ENCODE measurements around the gene MAPKAP1. TPM values are rescaled to one million over a fixed set of nuclear protein-coding genes. Genes with fewer than 3 reads are reported as not detected.

Gene MAPKAP1
- total RNA-seq, 1 donor from 2014 or later, result 70.7 TPM

DNA sequence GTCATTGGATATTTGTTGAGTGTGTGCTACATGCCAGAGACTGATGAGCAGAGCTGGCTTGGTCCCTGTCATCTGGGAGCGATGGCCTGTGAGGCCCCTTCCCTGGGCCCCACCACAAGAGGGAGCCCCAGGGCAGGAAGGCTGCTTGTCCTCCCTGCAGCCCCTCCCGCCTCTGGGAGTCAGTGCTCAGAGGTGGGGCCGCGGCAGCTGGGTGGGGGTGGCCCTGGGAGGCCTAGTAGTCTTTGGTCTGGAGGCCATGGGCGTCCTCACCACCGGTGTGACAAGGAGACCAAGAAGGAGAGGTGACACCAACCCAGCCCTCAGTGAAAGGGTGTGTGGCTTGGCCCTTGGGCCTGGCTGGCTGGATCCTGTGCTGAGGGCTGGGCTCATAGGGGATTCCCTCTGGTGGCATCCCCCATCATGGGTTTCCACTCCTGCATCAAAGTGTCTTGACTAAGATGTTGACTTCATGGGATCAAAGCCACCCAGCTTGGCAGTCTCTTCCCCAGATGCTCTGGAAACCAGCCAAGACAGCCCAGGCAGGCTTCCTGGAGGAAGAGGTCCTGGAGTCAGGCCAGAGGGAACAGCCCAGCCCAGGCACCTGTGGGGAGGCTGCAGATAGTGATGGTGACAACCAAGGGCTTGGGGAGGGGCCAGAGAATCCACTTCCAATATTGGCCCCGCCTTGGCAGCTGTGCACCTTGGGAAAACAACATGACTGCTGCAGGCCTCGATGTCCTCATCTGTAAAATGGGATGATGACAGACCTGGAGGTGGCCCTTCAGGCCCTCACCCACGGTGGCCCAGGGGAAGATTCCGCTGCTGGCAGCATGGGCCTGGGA, 278.7 kb downstream of the MAPKAP1 start:
- intact Hi-C loops (cut with DNase I), result no loop called here

DNA sequence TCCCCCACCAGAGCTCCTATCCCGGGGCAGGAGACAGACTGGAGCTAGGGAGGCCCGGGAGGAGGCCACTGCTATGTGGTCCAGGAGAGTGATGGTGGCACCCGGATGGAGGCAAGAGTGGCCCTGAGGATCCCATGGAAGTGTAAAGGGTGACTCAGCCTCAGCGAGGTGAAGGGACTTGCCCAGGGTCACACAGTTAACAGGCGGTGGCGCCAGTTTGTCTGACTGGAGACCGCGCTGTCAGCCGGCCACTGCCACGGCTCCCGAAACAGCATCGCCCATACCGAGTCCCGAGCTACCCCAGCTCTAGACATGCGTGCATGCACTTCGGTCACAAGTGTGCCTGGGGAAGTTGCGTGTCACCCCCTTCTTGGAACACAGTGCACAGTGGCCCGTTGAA, 279.5 kb downstream of the MAPKAP1 start:
- Histone ChIP-seq H3K4me3 (no peak overlapping the region), H3K36me3 (no peaks in the 10 kb centered on the region), H3K9me3 (no peaks in the 10 kb centered on the region), H3K27ac (no peak overlapping the region), H3K27me3 (no peaks in the 10 kb centered on the region), H3K4me1 (peaks cover 10% of the 10 kb centered on the region)
- TF ChIP-seq POLR2AphosphoS5 (IDR thresholded peaks at IDR 0.05; ENCODE audit: insufficient read depth in 1 of 2, low read depth in 1 of 2), result no peak
- no peak for TF ChIP-seq POLR2A (IDR thresholded peaks at IDR 0.05)
- intact Hi-C loops (cut with DNase I), result no loop called here
- DNase-seq (ENCODE audit: extremely low spot score in 2 of 2), result no peak

More for the DNA sequence above, 278.7 kb downstream of the MAPKAP1 start:
- Histone ChIP-seq H3K4me1 (peaks cover 10% of the 10 kb centered on the region), H3K27ac (no peak overlapping the region), H3K36me3 (no peaks in the 10 kb centered on the region), H3K27me3 (no peaks in the 10 kb centered on the region), H3K9me3 (no peaks in the 10 kb centered on the region), H3K4me3 (no peak overlapping the region)
- no peak for DNase-seq (ENCODE audit: extremely low spot score in 2 of 2)
- TF ChIP-seq POLR2AphosphoS5 (IDR thresholded peaks at IDR 0.05; ENCODE audit: insufficient read depth in 1 of 2, low read depth in 1 of 2) (no peak), POLR2A (IDR thresholded peaks at IDR 0.05) (no peak), CTCF (IDR thresholded peaks at IDR 0.05) (no peak)

GRCh38 chr9:125426926-125427325, 280.1 kb downstream of the MAPKAP1 start:
- intact Hi-C loops (cut with DNase I), result no loop called here
- Histone ChIP-seq H3K9me3 (no peaks in the 10 kb centered on the region), H3K4me1 (peaks cover 10% of the 10 kb centered on the region), H3K27me3 (no peaks in the 10 kb centered on the region), H3K27ac (no peak overlapping the region), H3K36me3 (no peaks in the 10 kb centered on the region), H3K4me3 (no peak overlapping the region)
- no peak for TF ChIP-seq CTCF (IDR thresholded peaks at IDR 0.05)
- TF ChIP-seq POLR2AphosphoS5 (IDR thresholded peaks at IDR 0.05; ENCODE audit: insufficient read depth in 1 of 2, low read depth in 1 of 2), result no peak
- TF ChIP-seq POLR2A (IDR thresholded peaks at IDR 0.05), result no peak
- no peak for DNase-seq (ENCODE audit: extremely low spot score in 2 of 2)

DNA sequence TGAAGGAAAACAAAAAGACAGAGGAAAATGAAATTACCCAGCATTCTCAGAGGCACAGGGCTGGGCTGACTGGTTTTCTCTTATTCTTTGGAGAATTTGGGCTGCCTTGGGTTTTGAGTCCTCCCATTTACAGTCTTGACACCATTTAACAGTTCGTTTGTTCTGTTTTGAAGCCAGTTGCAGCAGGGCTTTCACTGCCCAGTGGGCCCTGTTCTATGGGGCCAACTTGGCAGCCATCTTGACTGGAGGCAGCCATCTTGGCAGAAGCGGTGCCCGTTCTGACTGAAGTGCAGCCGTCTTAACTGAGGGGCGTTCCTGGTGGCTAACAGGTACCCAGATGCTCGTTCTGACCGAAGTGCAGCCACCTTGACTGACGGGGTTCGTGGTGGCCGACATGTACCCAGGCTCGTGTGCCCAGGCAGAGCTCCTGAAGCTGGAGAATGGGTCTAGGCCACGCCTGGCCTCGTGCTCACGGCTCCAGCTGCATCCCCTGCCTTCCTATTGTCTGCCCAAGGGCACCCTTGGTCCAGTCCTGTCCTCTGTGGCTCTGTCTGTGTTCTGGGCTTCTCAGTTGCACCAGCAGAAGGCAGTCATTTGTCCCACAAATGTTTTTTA, 281.0 kb downstream of the MAPKAP1 start:
- Histone ChIP-seq H3K27ac (peak overlapping the region; percentile 52), H3K36me3 (no peaks in the 10 kb centered on the region), H3K4me1 (peaks cover 10% of the 10 kb centered on the region), H3K9me3 (no peaks in the 10 kb centered on the region), H3K27me3 (no peaks in the 10 kb centered on the region), H3K4me3 (no peak overlapping the region)
- DNase-seq (ENCODE audit: extremely low spot score in 2 of 2), result no peak
- TF ChIP-seq POLR2AphosphoS5 (IDR thresholded peaks at IDR 0.05; ENCODE audit: insufficient read depth in 1 of 2, low read depth in 1 of 2) (no peak), CTCF (IDR thresholded peaks at IDR 0.05) (no peak), POLR2A (IDR thresholded peaks at IDR 0.05) (no peak)
- intact Hi-C loops (cut with DNase I), result no loop called here

DNA sequence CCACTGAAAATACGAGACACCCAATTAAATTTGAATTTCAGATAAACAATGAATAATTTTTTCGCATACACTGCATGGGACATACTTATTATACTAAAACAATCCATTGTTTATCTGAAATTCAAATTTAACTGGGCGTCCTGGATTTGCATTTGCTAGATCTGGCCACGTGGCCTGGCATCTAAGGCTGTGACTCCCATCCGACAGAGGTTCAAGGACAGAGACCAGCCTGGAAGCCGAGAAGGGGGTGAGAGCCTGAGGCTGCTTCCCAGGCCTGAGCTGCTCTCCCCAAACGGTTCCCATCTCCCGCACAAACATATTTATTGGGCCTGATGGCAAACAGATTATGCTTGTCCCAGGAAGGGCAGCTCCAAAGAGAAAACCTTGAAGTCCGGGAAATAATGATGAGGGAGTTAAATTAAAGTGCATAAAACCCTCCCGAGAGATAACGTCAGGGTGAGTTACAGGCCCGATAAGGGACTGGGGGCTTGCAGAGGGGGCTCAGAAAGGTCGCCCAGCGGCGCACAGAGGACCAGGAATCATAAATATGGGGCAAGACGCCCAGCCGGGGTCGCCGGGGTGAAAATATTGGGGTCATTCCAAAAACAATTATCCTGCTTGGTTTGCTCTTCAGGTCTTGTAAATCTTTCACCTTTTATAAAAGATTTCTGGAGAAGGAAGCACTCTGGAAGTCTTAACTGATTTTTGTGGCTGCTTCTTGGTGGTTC, 281.7 kb downstream of the MAPKAP1 start:
- Histone ChIP-seq H3K4me1 (peaks cover 10% of the 10 kb centered on the region), H3K36me3 (no peaks in the 10 kb centered on the region), H3K27me3 (no peaks in the 10 kb centered on the region), H3K4me3 (no peak overlapping the region), H3K9me3 (no peaks in the 10 kb centered on the region), H3K27ac (peak overlapping the region; percentile 52)
- no peak for DNase-seq (ENCODE audit: extremely low spot score in 2 of 2)
- intact Hi-C loops (cut with DNase I), result no loop called here
- TF ChIP-seq CTCF (IDR thresholded peaks at IDR 0.05) (no peak), POLR2AphosphoS5 (IDR thresholded peaks at IDR 0.05; ENCODE audit: insufficient read depth in 1 of 2, low read depth in 1 of 2) (no peak), POLR2A (IDR thresholded peaks at IDR 0.05) (no peak)

Data from vagina (tissue), 2 donors.